Measurements from ENCODE around the gene TRIM8. TPM values are rescaled to one million over a fixed set of nuclear protein-coding genes. Genes with fewer than 3 reads are reported as not detected.
A peak's percentile ranks its signal among the peaks of the same experiment; 100 is the strongest.

The TRIM8 gene
- total RNA-seq, 2 experiments from 2014 or later, result 39.5 to 39.8 TPM

GRCh38 chr10:102627291-102627735, 17.0 kb upstream of the TRIM8 start:
- DNase-seq, result no peak
- Mint-ChIP-seq H3K4me3 (no peak overlapping the region), H3K36me3 (ENCODE audit: low read depth) (no peaks in the 10 kb centered on the region), H3K27ac (peak overlapping the region; percentile 24), H3K9me3 (no peaks in the 10 kb centered on the region), H3K4me1 (ENCODE audit: low read depth) (peaks cover 4% of the 10 kb centered on the region), H3K27me3 (no peaks in the 10 kb centered on the region)
- ChIA-PET POLR2A (interaction anchor here (1.1 to 1.5 kb wide), 2 partner anchors 16 to 17 kb away, joined by 3 to 4 read pairs; partner anchors contain the start of gene TRIM8), CTCF (interaction anchor here (1.1 to 1.9 kb wide), 4 partner anchors 12 to 43 kb away, joined by 3 to 8 read pairs (median 5); no protein-coding TSS in a partner anchor)
- ATAC-seq, result no peak
- intact Hi-C loops (cut with micrococcal nuclease), result no loop called here
- TF ChIP-seq, protein P1, sequence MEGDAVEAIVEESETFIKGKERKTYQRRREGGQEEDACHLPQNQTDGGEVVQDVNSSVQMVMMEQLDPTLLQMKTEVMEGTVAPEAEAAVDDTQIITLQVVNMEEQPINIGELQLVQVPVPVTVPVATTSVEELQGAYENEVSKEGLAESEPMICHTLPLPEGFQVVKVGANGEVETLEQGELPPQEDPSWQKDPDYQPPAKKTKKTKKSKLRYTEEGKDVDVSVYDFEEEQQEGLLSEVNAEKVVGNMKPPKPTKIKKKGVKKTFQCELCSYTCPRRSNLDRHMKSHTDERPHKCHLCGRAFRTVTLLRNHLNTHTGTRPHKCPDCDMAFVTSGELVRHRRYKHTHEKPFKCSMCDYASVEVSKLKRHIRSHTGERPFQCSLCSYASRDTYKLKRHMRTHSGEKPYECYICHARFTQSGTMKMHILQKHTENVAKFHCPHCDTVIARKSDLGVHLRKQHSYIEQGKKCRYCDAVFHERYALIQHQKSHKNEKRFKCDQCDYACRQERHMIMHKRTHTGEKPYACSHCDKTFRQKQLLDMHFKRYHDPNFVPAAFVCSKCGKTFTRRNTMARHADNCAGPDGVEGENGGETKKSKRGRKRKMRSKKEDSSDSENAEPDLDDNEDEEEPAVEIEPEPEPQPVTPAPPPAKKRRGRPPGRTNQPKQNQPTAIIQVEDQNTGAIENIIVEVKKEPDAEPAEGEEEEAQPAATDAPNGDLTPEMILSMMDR (IDR thresholded peaks at IDR 0.05), result no peak

GRCh38 chr10:102627736-102628293, 16.5 kb upstream of the TRIM8 start:
- Mint-ChIP-seq H3K4me1 (ENCODE audit: low read depth) (peaks cover 9% of the 10 kb centered on the region), H3K9me3 (no peaks in the 10 kb centered on the region), H3K4me3 (no peak overlapping the region), H3K36me3 (ENCODE audit: low read depth) (no peaks in the 10 kb centered on the region), H3K27ac (peak overlapping the region; percentile 24), H3K27me3 (no peaks in the 10 kb centered on the region)
- CTCF ChIA-PET, result interaction anchor here (1.7 kb wide), 2 partner anchors 32 to 42 kb away, joined by 4 to 8 read pairs; no protein-coding TSS in a partner anchor
- DNase-seq (no peak), ATAC-seq (no peak)
- TF ChIP-seq, protein P1 (IDR thresholded peaks at IDR 0.05), result no peak
- POLR2A ChIA-PET, result interaction anchor here (1.1 to 1.5 kb wide), 2 partner anchors 16 to 17 kb away, joined by 3 to 4 read pairs; partner anchors contain the start of gene TRIM8
- intact Hi-C loops (cut with micrococcal nuclease), result no loop called here

GRCh38 chr10:102628451-102628911, 15.8 kb upstream of the TRIM8 start:
- no peak overlapping the region for H3K4me3 Mint-ChIP-seq
- H3K9me3 Mint-ChIP-seq, result no peaks in the 10 kb centered on the region
- CTCF ChIA-PET, result interaction anchor here (1.7 kb wide), 1 partner anchor 41 kb away, joined by 4 read pairs; no protein-coding TSS in a partner anchor
- H3K27me3 Mint-ChIP-seq, result no peaks in the 10 kb centered on the region
- peaks cover 15% of the 10 kb centered on the region for H3K4me1 Mint-ChIP-seq (ENCODE audit: low read depth)
- ATAC-seq (no peak), DNase-seq (no peak)
- TF ChIP-seq, protein P1 (IDR thresholded peaks at IDR 0.05), result no peak
- intact Hi-C loops (cut with micrococcal nuclease), result no loop called here
- POLR2A ChIA-PET, result no interaction called here
- H3K27ac Mint-ChIP-seq, result no peak overlapping the region
- H3K36me3 Mint-ChIP-seq (ENCODE audit: low read depth), result no peaks in the 10 kb centered on the region

- Mint-ChIP-seq H3K4me3 (no peak overlapping the region), H3K27ac (no peak overlapping the region), H3K27me3 (no peaks in the 10 kb centered on the region), H3K36me3 (ENCODE audit: low read depth) (no peaks in the 10 kb centered on the region), H3K4me1 (ENCODE audit: low read depth) (peaks cover 29% of the 10 kb centered on the region), H3K9me3 (no peaks in the 10 kb centered on the region)
- DNase-seq, result no peak
- TF ChIP-seq, protein P1 (IDR thresholded peaks at IDR 0.05), result no peak
- ATAC-seq, result no peak
- ChIA-PET CTCF (interaction anchor here (0.6 to 1.3 kb wide), 3 partner anchors 15 to 40 kb away, joined by 3 read pairs; no protein-coding TSS in a partner anchor), POLR2A (interaction anchor here (0.9 kb wide), 1 partner anchor 10 kb away, joined by 5 read pairs; no protein-coding TSS in a partner anchor)
- intact Hi-C loops (cut with micrococcal nuclease), result no loop called here
These were observed 14.3 kb upstream of the TRIM8 start for GRCh38 chr10:102629661-102630614.
